Measurements from ENCODE around the gene KLHL29. TPM values are rescaled to one million over a fixed set of nuclear protein-coding genes. Genes with fewer than 3 reads are reported as not detected.

The KLHL29 gene
- total RNA-seq, 1 experiment from 2014 or later: 12.2 TPM

DNA sequence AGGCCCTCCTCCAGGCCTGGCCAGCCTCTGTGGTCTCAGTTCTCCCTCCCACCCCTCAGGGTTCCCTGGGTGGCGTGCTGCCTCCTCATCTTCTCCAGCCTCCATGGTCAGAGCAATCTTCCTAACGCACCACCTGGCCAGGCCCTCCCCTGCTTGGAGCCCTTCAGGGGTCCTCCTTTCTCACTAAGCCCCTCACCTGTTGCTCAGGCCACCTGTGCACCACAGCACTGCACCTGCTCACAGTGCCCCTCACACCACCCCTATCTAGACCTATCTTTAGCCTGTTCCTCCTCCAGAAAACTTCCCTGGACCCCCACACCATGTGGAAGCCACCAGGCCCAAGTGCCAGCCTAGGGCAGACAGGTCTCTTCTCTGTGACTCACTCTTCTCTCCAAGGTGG is 274.8 kb downstream of the KLHL29 start:
- H3K4me1 ChIP-seq (ENCODE audit: insufficient read depth, low read length, poor library complexity, severe bottlenecking): peaks cover 18% of the 10 kb centered on the region
- H3K27me3 ChIP-seq (replicated peaks; ENCODE audit: insufficient read depth, low read depth, low read length, poor library complexity): no peaks in the 10 kb centered on the region
- H3K27ac ChIP-seq (ENCODE audit: low read depth, low read length, poor library complexity, severe bottlenecking): no peak overlapping the region
- TF ChIP-seq EZH2 (IDR thresholded peaks at IDR 0.05; ENCODE audit: borderline replicate concordance, low read depth, low read length, poor library complexity, severe bottlenecking): no peak
- TF ChIP-seq, protein P1, sequence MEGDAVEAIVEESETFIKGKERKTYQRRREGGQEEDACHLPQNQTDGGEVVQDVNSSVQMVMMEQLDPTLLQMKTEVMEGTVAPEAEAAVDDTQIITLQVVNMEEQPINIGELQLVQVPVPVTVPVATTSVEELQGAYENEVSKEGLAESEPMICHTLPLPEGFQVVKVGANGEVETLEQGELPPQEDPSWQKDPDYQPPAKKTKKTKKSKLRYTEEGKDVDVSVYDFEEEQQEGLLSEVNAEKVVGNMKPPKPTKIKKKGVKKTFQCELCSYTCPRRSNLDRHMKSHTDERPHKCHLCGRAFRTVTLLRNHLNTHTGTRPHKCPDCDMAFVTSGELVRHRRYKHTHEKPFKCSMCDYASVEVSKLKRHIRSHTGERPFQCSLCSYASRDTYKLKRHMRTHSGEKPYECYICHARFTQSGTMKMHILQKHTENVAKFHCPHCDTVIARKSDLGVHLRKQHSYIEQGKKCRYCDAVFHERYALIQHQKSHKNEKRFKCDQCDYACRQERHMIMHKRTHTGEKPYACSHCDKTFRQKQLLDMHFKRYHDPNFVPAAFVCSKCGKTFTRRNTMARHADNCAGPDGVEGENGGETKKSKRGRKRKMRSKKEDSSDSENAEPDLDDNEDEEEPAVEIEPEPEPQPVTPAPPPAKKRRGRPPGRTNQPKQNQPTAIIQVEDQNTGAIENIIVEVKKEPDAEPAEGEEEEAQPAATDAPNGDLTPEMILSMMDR (conservative IDR thresholded peaks at IDR 0.05; ENCODE audit: low read depth, low read length): no peak
- intact Hi-C loops (cut with micrococcal nuclease; ENCODE audit: unreplicated experiment): no loop called here
- no peak overlapping the region for H3K4me3 ChIP-seq (ENCODE audit: low read depth, low read length, poor library complexity, severe bottlenecking)
- H3K9me3 ChIP-seq (ENCODE audit: low read depth, low read length, poor library complexity, severe bottlenecking): no peaks in the 10 kb centered on the region
- CTCF ChIA-PET: no interaction called here
- no TSS peak for BruUV-seq (replicated peaks)
- DNase-seq (ENCODE audit: low spot score): no peak
- POLR2A ChIA-PET (ENCODE audit: low non-redundant PET): no interaction called here
- no peaks in the 10 kb centered on the region for H3K36me3 ChIP-seq (ENCODE audit: insufficient read depth, low read length, poor library complexity, severe bottlenecking)

DNA sequence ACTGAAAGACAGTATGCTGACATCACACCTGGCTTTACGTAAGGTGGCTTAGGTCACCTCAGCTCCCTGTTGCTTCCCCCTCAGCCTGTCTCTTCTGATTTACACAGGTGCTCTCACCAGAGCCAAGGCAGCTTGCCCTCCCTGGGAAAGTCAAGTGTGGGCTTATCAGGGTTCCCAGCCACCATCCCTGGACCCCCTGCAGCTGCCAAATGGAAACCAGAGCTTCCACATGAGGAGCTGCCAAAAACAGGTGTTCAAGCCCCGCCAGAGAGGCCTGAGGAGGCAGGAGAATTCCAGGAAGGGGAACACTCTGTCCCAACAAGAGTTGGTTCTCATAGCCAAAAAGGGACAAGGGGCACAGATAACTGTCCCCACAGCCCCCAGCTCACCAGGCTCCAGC is 275.3 kb downstream of the KLHL29 start:
- ChIA-PET POLR2A (ENCODE audit: low non-redundant PET) (no interaction called here), CTCF (no interaction called here)
- no peaks in the 10 kb centered on the region for H3K27me3 ChIP-seq (replicated peaks; ENCODE audit: insufficient read depth, low read depth, low read length, poor library complexity)

DNA sequence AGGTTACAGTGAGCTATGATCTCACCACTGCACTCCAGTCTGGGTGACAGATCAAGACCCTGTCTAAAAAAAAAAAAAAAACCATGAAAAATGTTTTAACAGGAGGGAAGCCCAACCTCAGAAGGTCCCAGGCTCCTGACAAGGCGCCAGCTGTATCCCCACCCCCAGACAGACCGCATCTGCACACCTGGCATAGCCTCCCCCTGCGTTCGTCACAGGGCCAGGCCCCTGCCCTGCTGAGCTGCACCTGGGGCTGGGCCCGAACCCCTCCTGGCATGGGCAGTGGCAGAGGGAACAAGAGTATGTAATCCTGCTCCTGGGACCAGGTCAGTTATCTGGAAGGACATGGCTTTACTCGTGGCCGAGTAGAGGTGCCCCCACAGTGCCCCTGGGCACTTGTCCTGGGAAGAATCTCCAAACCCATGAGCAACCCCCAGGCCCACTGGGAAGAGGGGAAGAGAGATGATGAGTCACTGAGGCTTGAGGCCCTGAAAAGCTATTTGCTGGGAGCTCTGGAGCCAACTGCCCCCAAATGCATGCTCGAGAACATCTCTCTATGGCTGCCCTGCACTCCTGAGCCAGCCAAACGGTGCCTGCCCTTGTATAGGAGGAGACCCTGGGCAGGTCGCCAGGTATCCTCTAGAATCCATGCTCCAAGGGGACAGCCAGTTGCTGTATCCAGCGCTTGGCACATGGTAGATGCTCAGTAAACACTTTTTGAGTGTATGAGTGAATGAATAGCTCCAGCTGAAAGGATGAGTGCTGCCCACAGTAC is 276.5 kb downstream of the KLHL29 start:
- ChIA-PET CTCF (no interaction called here), POLR2A (ENCODE audit: low non-redundant PET) (no interaction called here)
- Histone ChIP-seq H3K4me3 (ENCODE audit: low read depth, low read length, poor library complexity, severe bottlenecking) (no peak overlapping the region), H3K4me1 (ENCODE audit: insufficient read depth, low read length, poor library complexity, severe bottlenecking) (peaks cover 18% of the 10 kb centered on the region), H3K9me3 (ENCODE audit: low read depth, low read length, poor library complexity, severe bottlenecking) (no peaks in the 10 kb centered on the region), H3K27ac (ENCODE audit: low read depth, low read length, poor library complexity, severe bottlenecking) (no peak overlapping the region), H3K36me3 (ENCODE audit: insufficient read depth, low read length, poor library complexity, severe bottlenecking) (no peaks in the 10 kb centered on the region), H3K27me3 (replicated peaks; ENCODE audit: insufficient read depth, low read depth, low read length, poor library complexity) (no peaks in the 10 kb centered on the region)
- no peak for DNase-seq (ENCODE audit: low spot score)
- no TSS peak for BruUV-seq (replicated peaks)
- intact Hi-C loops (cut with micrococcal nuclease; ENCODE audit: unreplicated experiment): no loop called here
- TF ChIP-seq EZH2 (IDR thresholded peaks at IDR 0.05; ENCODE audit: borderline replicate concordance, low read depth, low read length, poor library complexity, severe bottlenecking): no peak
- TF ChIP-seq, protein P1 (conservative IDR thresholded peaks at IDR 0.05; ENCODE audit: low read depth, low read length): no peak

More for the DNA sequence above, 275.3 kb downstream of the KLHL29 start:
- H3K27ac ChIP-seq (ENCODE audit: low read depth, low read length, poor library complexity, severe bottlenecking): no peak overlapping the region
- intact Hi-C loops (cut with micrococcal nuclease; ENCODE audit: unreplicated experiment): no loop called here
- BruUV-seq (replicated peaks): no TSS peak
- no peaks in the 10 kb centered on the region for H3K9me3 ChIP-seq (ENCODE audit: low read depth, low read length, poor library complexity, severe bottlenecking)
- H3K4me1 ChIP-seq (ENCODE audit: insufficient read depth, low read length, poor library complexity, severe bottlenecking): peaks cover 18% of the 10 kb centered on the region
- TF ChIP-seq, protein P1 (conservative IDR thresholded peaks at IDR 0.05; ENCODE audit: low read depth, low read length): no peak
- no peak for TF ChIP-seq EZH2 (IDR thresholded peaks at IDR 0.05; ENCODE audit: borderline replicate concordance, low read depth, low read length, poor library complexity, severe bottlenecking)
- H3K4me3 ChIP-seq (ENCODE audit: low read depth, low read length, poor library complexity, severe bottlenecking): no peak overlapping the region
- H3K36me3 ChIP-seq (ENCODE audit: insufficient read depth, low read length, poor library complexity, severe bottlenecking): no peaks in the 10 kb centered on the region
- DNase-seq (ENCODE audit: low spot score): no peak
